ENCODE measurements around the gene FABP2.
"Not testable (repeated sequence)": the region's sequence is repeated elsewhere in the genome, so short reads cannot be mapped to it uniquely, and the experiment has no call there.

FABP2 gene

DNA sequence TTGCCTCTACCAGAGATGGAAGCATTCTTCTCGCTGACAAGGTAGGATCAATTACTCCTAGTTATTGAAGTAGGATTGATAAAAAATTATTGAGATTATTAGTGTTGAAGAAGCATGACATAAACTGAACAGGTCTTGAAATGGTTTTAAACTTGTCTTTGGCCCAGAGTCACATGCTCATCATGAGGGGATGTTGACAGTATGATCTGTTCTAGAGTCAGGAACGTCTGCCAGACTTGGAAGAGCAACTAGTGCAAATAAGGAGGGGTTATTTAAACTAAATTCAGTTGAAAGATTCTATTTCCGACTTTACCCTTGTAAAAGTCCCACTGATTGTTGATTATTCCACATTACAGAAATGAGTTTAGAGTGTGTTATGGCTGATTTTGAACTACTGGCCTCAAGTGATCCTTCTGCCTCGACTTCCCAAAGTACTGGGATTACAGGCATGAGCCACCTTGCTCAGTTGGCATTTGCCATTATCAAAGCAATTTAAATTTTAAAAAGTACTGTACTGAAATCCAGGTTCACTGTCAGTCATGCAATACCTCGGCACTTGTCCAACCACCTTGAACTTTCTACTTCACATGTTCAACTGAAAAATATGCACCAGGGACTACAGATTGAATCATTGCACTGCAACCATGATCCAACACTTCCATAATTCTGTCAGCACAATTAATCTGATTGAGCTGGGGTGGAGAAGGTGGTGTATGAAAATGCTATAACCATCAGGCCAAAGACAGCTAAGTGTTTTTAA is 19.7 kb downstream of the FABP2 start:
- no peak for ATAC-seq (replicated peaks; ENCODE audit: extremely low read depth, poor library complexity, severe bottlenecking)
- peaks cover 30% of the 10 kb centered on the region for H3K4me1 Mint-ChIP-seq
- peaks cover 13% of the 10 kb centered on the region for H3K36me3 Mint-ChIP-seq (ENCODE audit: insufficient read depth)
- no peak for DNase-seq (ENCODE audit: low spot score in 2 of 2)
- H3K27me3 Mint-ChIP-seq, result no peaks in the 10 kb centered on the region
- H3K27ac Mint-ChIP-seq (ENCODE audit: low read depth), result no peak overlapping the region
- no peaks in the 10 kb centered on the region for H3K9me3 Mint-ChIP-seq
- no peak overlapping the region for H3K4me3 Mint-ChIP-seq

DNA sequence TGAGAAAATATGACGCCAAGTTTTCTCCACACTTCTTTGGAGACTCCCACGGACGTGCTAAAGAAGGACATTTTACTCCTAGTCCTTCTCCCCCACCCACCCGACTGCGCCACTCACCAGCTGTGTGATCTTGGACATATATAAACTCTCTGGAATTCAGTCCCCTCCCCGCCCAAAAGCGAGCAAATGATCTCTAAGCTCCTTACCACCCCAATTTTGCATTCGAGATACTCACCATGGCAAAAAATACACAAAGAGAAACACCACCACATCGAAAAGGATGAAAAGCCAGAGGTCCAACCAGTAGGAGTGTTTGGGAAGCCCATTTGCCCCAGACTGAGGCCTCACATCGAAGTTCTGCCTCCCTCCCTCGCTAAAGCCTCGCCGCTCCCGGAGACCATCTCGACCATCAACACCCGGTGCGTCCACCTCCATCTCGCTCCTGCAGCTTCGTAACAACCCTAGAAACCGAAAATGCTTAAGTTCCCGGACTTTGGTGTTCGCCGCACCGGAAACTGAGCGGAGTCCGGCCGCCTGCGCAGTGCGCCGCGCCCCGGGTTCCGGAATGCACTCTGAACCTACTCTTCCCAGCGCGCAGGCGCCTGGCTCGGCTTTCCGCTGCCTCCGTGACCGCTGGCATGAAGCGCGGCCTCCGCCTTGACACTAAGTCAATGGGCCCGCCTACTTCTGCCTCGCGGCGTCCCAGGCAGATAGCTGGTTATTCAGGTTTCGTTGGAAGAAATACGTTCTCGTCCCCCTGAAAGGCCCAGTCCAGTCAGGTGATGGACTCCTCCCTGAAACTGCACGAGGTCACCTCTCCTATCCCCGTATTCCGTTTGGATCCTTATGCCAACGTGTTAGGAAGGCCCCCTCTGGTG is 21.6 kb downstream of the FABP2 start:
- no peaks in the 10 kb centered on the region for H3K9me3 Mint-ChIP-seq
- peaks cover 16% of the 10 kb centered on the region for H3K36me3 Mint-ChIP-seq (ENCODE audit: insufficient read depth)
- DNase-seq (ENCODE audit: low spot score in 2 of 2) (peak; percentile 80 to 81), ATAC-seq (replicated peaks; ENCODE audit: extremely low read depth, poor library complexity, severe bottlenecking) (peak; percentile 89)
- peaks cover 30% of the 10 kb centered on the region for H3K4me1 Mint-ChIP-seq
- H3K27me3 Mint-ChIP-seq, result no peaks in the 10 kb centered on the region
- H3K4me3 Mint-ChIP-seq, result peak overlapping the region; percentile 100
- H3K27ac Mint-ChIP-seq (ENCODE audit: low read depth), result peak overlapping the region; percentile 100

- Mint-ChIP-seq H3K9me3 (no peaks in the 10 kb centered on the region), H3K4me1 (peaks cover 30% of the 10 kb centered on the region), H3K27me3 (no peaks in the 10 kb centered on the region), H3K4me3 (peak overlapping the region; percentile 100), H3K27ac (ENCODE audit: low read depth) (peak overlapping the region; percentile 100), H3K36me3 (ENCODE audit: insufficient read depth) (peaks cover 16% of the 10 kb centered on the region)
- ATAC-seq (replicated peaks; ENCODE audit: extremely low read depth, poor library complexity, severe bottlenecking) (peak; percentile 22), DNase-seq (ENCODE audit: low spot score in 2 of 2) (no peak)
Measured at GRCh38 chr4:119299741-119300100, 22.2 kb downstream of the FABP2 start.

DNA sequence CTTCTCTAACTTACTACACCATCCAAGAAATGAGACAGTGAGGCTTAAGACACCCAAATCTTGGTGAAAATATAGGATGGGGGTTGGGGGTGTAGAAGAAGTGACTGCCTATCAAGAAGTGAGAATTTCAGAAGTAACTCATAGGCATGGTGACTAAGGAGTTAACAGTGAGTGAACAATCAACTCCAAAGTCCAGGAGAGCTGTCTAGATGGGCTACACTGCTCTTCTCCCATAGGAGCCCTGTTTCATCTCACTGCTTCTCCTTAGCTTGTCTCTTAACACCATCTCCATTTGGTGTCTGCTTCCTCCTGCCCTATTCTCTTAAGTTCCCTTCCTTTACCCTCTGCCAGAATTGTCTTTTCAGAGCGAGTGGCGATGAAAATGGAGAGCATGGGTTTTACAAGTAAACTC is 22.7 kb downstream of the FABP2 start:
- Mint-ChIP-seq H3K36me3 (ENCODE audit: insufficient read depth) (peaks cover 16% of the 10 kb centered on the region), H3K27me3 (no peaks in the 10 kb centered on the region), H3K27ac (ENCODE audit: low read depth) (peak overlapping the region; percentile 100), H3K4me1 (peaks cover 30% of the 10 kb centered on the region), H3K4me3 (peak overlapping the region; percentile 100), H3K9me3 (no peaks in the 10 kb centered on the region)
- DNase-seq (ENCODE audit: low spot score in 2 of 2) (no peak), ATAC-seq (replicated peaks; ENCODE audit: extremely low read depth, poor library complexity, severe bottlenecking) (peak; percentile 8)

- H3K36me3 Mint-ChIP-seq (ENCODE audit: insufficient read depth), result peaks cover 18% of the 10 kb centered on the region
- no peak overlapping the region for H3K4me3 Mint-ChIP-seq
- H3K9me3 Mint-ChIP-seq, result no peaks in the 10 kb centered on the region
- H3K4me1 Mint-ChIP-seq, result peaks cover 30% of the 10 kb centered on the region
- no peak for DNase-seq (ENCODE audit: low spot score in 2 of 2)
- H3K27ac Mint-ChIP-seq (ENCODE audit: low read depth), result peak overlapping the region; percentile 66
- ATAC-seq (replicated peaks; ENCODE audit: extremely low read depth, poor library complexity, severe bottlenecking), result no peak
- no peaks in the 10 kb centered on the region for H3K27me3 Mint-ChIP-seq
Measured at GRCh38 chr4:119297795-119298194, 24.1 kb downstream of the FABP2 start.

DNA sequence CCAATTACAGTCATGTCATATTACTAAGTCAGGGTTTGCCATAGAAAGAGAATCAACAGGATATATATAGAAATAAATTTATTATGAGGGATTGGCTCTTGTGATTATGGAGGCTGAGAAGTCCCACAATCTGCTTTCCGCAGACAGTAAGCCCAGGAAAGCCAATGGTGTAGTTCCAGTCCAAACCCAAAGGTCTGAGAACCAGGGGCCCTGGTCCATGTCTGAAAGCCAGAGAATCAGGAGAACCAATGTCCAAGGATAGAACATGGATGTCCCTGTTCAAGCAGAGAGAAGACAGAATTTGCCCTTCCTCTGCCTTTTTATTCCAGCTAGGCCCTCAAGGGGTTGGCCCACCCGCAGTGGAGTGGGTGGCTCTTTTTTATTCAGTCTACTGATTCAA is 25.6 kb downstream of the FABP2 start:
- Mint-ChIP-seq H3K27ac (ENCODE audit: low read depth) (no peak overlapping the region), H3K4me3 (no peak overlapping the region), H3K4me1 (peaks cover 30% of the 10 kb centered on the region), H3K27me3 (no peaks in the 10 kb centered on the region), H3K9me3 (no peaks in the 10 kb centered on the region), H3K36me3 (ENCODE audit: insufficient read depth) (peaks cover 18% of the 10 kb centered on the region)
- DNase-seq (ENCODE audit: low spot score in 2 of 2) (no peak), ATAC-seq (replicated peaks; ENCODE audit: extremely low read depth, poor library complexity, severe bottlenecking) (no peak)

- H3K4me3 Mint-ChIP-seq, result no peak overlapping the region
- H3K27me3 Mint-ChIP-seq, result no peaks in the 10 kb centered on the region
- ATAC-seq (replicated peaks; ENCODE audit: extremely low read depth, poor library complexity, severe bottlenecking) (no peak), DNase-seq (ENCODE audit: low spot score in 2 of 2) (no peak)
- H3K4me1 Mint-ChIP-seq, result no peaks in the 10 kb centered on the region
- H3K9me3 Mint-ChIP-seq, result no peaks in the 10 kb centered on the region
- H3K36me3 Mint-ChIP-seq (ENCODE audit: insufficient read depth), result peaks cover 1% of the 10 kb centered on the region
- no peak overlapping the region for H3K27ac Mint-ChIP-seq (ENCODE audit: low read depth)
Measured at GRCh38 chr4:119290598-119290997, 31.3 kb downstream of the FABP2 start.

- DNase-seq (ENCODE audit: low spot score in 2 of 2) (no peak), ATAC-seq (replicated peaks; ENCODE audit: extremely low read depth, poor library complexity, severe bottlenecking) (no peak)
- Mint-ChIP-seq H3K27ac (ENCODE audit: low read depth) (no peak overlapping the region), H3K4me3 (no peak overlapping the region), H3K9me3 (no peaks in the 10 kb centered on the region), H3K4me1 (peaks cover 6% of the 10 kb centered on the region), H3K27me3 (no peaks in the 10 kb centered on the region), H3K36me3 (ENCODE audit: insufficient read depth) (peaks cover 2% of the 10 kb centered on the region)
Measured at GRCh38 chr4:119289313-119289712, 32.6 kb downstream of the FABP2 start.

GRCh38 chr4:119286377-119287002 is 35.4 kb downstream of the FABP2 start:
- H3K4me3 Mint-ChIP-seq, result no peak overlapping the region
- ATAC-seq (replicated peaks; ENCODE audit: extremely low read depth, poor library complexity, severe bottlenecking) (no peak), DNase-seq (ENCODE audit: low spot score in 2 of 2) (no peak)
- no peak overlapping the region for H3K27ac Mint-ChIP-seq (ENCODE audit: low read depth)
- peaks cover 6% of the 10 kb centered on the region for H3K4me1 Mint-ChIP-seq
- no peaks in the 10 kb centered on the region for H3K9me3 Mint-ChIP-seq
- no peaks in the 10 kb centered on the region for H3K27me3 Mint-ChIP-seq
- H3K36me3 Mint-ChIP-seq (ENCODE audit: insufficient read depth), result peaks cover 1% of the 10 kb centered on the region

DNA sequence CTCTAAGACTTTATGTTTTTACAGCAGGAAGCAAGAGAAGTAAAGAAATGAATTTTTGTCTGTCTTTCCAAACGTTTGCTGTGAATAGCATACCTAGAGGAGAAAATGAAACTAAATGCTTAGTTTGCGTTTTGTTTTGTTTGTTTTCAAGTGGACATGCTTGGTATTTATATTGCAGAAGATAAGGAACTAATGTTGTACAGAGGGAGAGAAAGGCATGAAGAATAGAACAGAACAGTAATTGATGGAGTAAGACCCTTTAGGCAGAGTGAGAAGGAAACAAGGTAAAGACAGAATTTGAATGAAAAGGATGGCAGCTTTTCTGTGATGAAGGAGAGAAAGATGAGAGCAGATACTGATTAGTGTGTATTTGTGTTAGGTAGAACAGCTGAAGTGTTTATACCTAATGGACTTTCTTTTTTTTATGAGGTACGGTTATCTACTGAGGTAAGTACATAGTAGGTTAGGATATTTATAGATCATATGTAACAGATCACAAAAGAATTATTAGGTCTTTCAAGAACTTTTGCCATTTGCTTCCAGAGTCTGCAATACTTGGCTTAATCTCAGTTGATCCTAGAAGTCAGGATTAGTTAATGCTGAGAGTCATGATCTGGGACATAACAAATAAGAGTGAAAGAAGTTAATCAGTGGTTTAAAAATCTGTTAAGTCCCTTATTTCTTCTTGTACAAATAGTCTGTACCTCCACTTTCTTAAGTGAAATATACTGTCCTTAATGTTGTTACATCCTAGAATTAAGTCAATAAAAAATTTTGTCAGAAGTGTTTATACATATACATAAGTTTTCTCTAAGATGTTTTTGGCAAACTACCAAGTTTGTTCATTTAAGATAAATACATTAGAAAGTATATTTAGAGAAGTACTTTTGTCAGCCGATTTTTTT is 36.8 kb downstream of the FABP2 start:
- no peak for DNase-seq (ENCODE audit: low spot score in 2 of 2)
- Mint-ChIP-seq H3K27ac (ENCODE audit: low read depth) (peak overlapping the region; percentile 15), H3K27me3 (no peaks in the 10 kb centered on the region), H3K9me3 (no peaks in the 10 kb centered on the region), H3K36me3 (ENCODE audit: insufficient read depth) (peaks cover 3% of the 10 kb centered on the region), H3K4me1 (peaks cover 17% of the 10 kb centered on the region), H3K4me3 (peak overlapping the region; percentile 36)
- ATAC-seq (replicated peaks; ENCODE audit: extremely low read depth, poor library complexity, severe bottlenecking), result peak; percentile 52

DNA sequence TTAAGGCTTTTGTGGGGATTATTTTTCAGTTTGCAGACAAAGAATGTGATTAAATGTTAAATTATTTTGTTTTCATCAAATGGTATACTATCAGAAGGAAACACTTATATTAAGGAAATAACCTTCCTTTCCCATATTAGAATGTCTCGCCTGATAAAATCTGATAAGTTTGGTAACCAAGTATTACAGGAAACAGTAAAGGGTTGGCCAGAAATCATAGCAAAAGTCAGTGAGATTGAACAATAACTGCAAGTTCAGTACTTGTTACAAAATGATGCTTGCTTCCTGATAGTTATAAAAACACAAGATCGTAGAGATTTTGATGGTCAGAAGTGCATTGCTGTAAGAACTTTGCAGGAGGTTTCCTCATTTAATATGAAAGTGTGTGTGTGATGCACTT is 40.5 kb downstream of the FABP2 start:
- DNase-seq (ENCODE audit: low spot score in 2 of 2) (no peak), ATAC-seq (replicated peaks; ENCODE audit: extremely low read depth, poor library complexity, severe bottlenecking) (no peak)
- no peaks in the 10 kb centered on the region for H3K27me3 Mint-ChIP-seq
- H3K4me3 Mint-ChIP-seq, result no peak overlapping the region
- peaks cover 19% of the 10 kb centered on the region for H3K4me1 Mint-ChIP-seq
- peaks cover 3% of the 10 kb centered on the region for H3K36me3 Mint-ChIP-seq (ENCODE audit: insufficient read depth)
- H3K27ac Mint-ChIP-seq (ENCODE audit: low read depth), result no peak overlapping the region
- H3K9me3 Mint-ChIP-seq, result no peaks in the 10 kb centered on the region

GRCh38 chr4:119279945-119280344 is 42.0 kb downstream of the FABP2 start:
- H3K27me3 Mint-ChIP-seq; H3K36me3 Mint-ChIP-seq (ENCODE audit: insufficient read depth); H3K4me3 Mint-ChIP-seq; H3K27ac Mint-ChIP-seq (ENCODE audit: low read depth); ATAC-seq (replicated peaks; ENCODE audit: extremely low read depth, poor library complexity, severe bottlenecking); DNase-seq (ENCODE audit: low spot score in 2 of 2); H3K9me3 Mint-ChIP-seq: not testable (repeated sequence)
- peaks cover 17% of the 10 kb centered on the region for H3K4me1 Mint-ChIP-seq
